Memory B cell (primary cell): Measurements from ENCODE around the gene KCNE4.

Source experiments
- ATAC-seq: fragments of 150-1000 bp; cut with Tn5 transposase; 2 replicates; pipeline ENCODE4 v1.10.0; 2021; ENCODE audit warnings: low read depth, mild to moderate bottlenecking, moderate library complexity
- DNase-seq, 2 donors: peaks; one replicate each; pipeline ENCODE4 v3.0.0; 2022; ENCODE audit warnings: low spot score in 2 of 2
- H3K27ac Mint-ChIP-seq: one replicate; pipeline ENCODE4 v1.8.0; 2022; ENCODE audit warnings: mild to moderate bottlenecking, moderate library complexity, mixed read lengths
- H3K27me3 Mint-ChIP-seq: one replicate; pipeline ENCODE4 v1.8.0; 2022; ENCODE audit warnings: mixed read lengths
- H3K36me3 Mint-ChIP-seq: one replicate; pipeline ENCODE4 v1.8.0; 2022; ENCODE audit warnings: mild to moderate bottlenecking, mixed read lengths
- H3K4me1 Mint-ChIP-seq: one replicate; pipeline ENCODE4 v1.8.0; 2022; ENCODE audit warnings: mixed read lengths
- H3K4me3 Mint-ChIP-seq: one replicate; pipeline ENCODE4 v1.8.0; 2022; ENCODE audit warnings: mild to moderate bottlenecking, moderate library complexity, mixed read lengths
- H3K9me3 Mint-ChIP-seq: one replicate; pipeline ENCODE4 v1.8.0; 2022; ENCODE audit warnings: mixed read lengths

The KCNE4 gene

GRCh38 chr2:223044916-223045700, 6.9 kb upstream of the KCNE4 start:
- H3K4me3 Mint-ChIP-seq: no peak overlapping the region
- ATAC-seq (no peak), DNase-seq (no peak)
- no peaks in the 10 kb centered on the region for H3K36me3 Mint-ChIP-seq
- H3K27ac Mint-ChIP-seq: no peak overlapping the region
- H3K9me3 Mint-ChIP-seq: peaks cover 1% of the 10 kb centered on the region
- H3K4me1 Mint-ChIP-seq: peaks cover 3% of the 10 kb centered on the region
- H3K27me3 Mint-ChIP-seq: peaks cover 11% of the 10 kb centered on the region

DNA sequence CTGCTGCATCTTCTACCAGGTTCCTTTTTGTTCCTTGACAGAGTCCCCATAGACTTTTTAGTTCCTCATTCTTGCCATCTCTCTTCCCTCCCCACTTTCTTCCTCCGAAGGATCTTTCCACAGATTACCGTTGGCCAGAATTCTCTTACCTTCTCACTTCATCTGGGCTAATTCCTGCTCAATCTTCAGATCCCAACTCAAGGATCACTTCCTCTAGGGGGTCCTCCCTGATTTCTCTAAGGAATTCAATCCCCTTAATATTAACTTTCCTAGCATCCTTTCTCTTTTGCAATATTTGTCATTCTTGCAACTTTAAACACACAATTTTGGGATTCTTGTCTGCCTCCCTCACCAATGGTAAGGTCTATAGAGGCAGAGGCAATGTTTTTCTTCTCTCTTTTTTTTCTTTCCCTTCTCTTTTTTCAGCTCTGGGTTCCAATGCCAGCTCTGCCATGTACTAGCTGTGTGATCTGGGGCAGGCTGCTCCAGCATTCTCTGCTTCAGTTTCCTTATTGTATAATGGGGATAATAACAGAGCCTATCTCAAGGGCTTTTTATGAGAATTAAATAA, 5.4 kb upstream of the KCNE4 start:
- ATAC-seq: no peak
- peaks cover 11% of the 10 kb centered on the region for H3K27me3 Mint-ChIP-seq
- H3K36me3 Mint-ChIP-seq: no peaks in the 10 kb centered on the region
- H3K4me3 Mint-ChIP-seq: no peak overlapping the region
- H3K9me3 Mint-ChIP-seq: peaks cover 1% of the 10 kb centered on the region
- peaks cover 3% of the 10 kb centered on the region for H3K4me1 Mint-ChIP-seq
- H3K27ac Mint-ChIP-seq: no peak overlapping the region
- DNase-seq: no peak

DNA sequence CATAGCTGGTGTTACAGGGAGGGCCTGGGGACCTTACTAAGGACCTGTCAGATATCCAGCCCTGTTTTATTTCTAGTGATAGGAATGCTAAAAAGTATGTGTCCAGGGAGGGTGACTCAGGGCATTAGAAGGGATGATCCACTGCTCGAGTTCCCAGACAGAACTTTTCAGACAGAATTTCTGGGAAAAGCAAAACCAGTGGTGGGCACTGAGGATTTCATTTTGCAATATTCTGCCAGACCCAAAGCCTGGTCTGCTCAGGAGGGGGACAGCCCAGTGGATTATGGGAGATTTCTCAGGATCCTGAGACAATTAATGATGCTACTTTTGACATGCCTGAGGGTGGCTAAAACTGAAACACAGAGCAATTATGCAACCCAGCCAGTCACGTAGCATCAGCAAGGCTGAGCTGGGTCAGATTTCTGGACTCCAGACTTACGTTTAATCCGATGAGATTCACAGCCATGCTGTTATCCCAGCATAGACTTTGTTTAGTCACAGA, 4.7 kb upstream of the KCNE4 start:
- H3K4me1 Mint-ChIP-seq: peaks cover 3% of the 10 kb centered on the region
- H3K36me3 Mint-ChIP-seq: no peaks in the 10 kb centered on the region

GRCh38 chr2:223048519-223048918, 3.5 kb upstream of the KCNE4 start:
- Mint-ChIP-seq H3K27me3 (peaks cover 9% of the 10 kb centered on the region), H3K27ac (no peak overlapping the region), H3K36me3 (no peaks in the 10 kb centered on the region), H3K4me1 (peaks cover 3% of the 10 kb centered on the region), H3K4me3 (no peak overlapping the region), H3K9me3 (peaks cover 1% of the 10 kb centered on the region)
- ATAC-seq (no peak), DNase-seq (no peak)

More for the DNA sequence above, 4.7 kb upstream of the KCNE4 start:
- peaks cover 9% of the 10 kb centered on the region for H3K27me3 Mint-ChIP-seq
- H3K4me3 Mint-ChIP-seq: no peak overlapping the region
- H3K9me3 Mint-ChIP-seq: peaks cover 1% of the 10 kb centered on the region
- DNase-seq (no peak), ATAC-seq (no peak)
- H3K27ac Mint-ChIP-seq: no peak overlapping the region

GRCh38 chr2:223049356-223049755, 2.6 kb upstream of the KCNE4 start:
- Mint-ChIP-seq H3K9me3 (peaks cover 1% of the 10 kb centered on the region), H3K27ac (no peak overlapping the region), H3K27me3 (peaks cover 9% of the 10 kb centered on the region), H3K36me3 (no peaks in the 10 kb centered on the region), H3K4me1 (peaks cover 3% of the 10 kb centered on the region), H3K4me3 (no peak overlapping the region)
- ATAC-seq: no peak
- DNase-seq: no peak

DNA sequence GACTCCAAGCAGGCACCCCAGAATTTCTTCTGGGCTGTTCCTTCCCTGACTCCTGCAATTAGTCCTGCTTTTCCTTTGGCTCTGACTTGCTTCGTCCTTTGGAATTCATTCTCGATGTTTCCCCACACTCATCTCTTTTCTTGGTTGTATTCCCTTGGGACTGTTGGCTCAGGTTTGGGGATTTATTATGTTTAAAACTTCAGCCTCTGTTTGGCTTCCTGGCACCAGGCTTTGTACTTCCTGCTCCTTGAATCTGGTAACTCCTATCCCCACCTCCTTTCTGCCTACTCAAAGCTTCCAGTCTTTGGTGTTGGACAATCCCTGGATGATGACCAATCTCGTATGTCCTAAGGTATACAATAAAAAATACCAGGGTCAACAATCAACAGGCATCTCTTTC, 1.8 kb upstream of the KCNE4 start:
- ATAC-seq (no peak), DNase-seq (no peak)
- H3K36me3 Mint-ChIP-seq: no peaks in the 10 kb centered on the region
- no peak overlapping the region for H3K27ac Mint-ChIP-seq
- no peak overlapping the region for H3K4me3 Mint-ChIP-seq
- peaks cover 1% of the 10 kb centered on the region for H3K9me3 Mint-ChIP-seq
- peaks cover 9% of the 10 kb centered on the region for H3K27me3 Mint-ChIP-seq
- H3K4me1 Mint-ChIP-seq: peaks cover 3% of the 10 kb centered on the region

GRCh38 chr2:223050900-223051504, 988 bp upstream of the KCNE4 start:
- Mint-ChIP-seq H3K4me3 (no peak overlapping the region), H3K27me3 (peaks cover 11% of the 10 kb centered on the region), H3K27ac (no peak overlapping the region), H3K36me3 (no peaks in the 10 kb centered on the region), H3K4me1 (peaks cover 3% of the 10 kb centered on the region), H3K9me3 (peaks cover 1% of the 10 kb centered on the region)
- no peak for ATAC-seq
- DNase-seq: no peak

DNA sequence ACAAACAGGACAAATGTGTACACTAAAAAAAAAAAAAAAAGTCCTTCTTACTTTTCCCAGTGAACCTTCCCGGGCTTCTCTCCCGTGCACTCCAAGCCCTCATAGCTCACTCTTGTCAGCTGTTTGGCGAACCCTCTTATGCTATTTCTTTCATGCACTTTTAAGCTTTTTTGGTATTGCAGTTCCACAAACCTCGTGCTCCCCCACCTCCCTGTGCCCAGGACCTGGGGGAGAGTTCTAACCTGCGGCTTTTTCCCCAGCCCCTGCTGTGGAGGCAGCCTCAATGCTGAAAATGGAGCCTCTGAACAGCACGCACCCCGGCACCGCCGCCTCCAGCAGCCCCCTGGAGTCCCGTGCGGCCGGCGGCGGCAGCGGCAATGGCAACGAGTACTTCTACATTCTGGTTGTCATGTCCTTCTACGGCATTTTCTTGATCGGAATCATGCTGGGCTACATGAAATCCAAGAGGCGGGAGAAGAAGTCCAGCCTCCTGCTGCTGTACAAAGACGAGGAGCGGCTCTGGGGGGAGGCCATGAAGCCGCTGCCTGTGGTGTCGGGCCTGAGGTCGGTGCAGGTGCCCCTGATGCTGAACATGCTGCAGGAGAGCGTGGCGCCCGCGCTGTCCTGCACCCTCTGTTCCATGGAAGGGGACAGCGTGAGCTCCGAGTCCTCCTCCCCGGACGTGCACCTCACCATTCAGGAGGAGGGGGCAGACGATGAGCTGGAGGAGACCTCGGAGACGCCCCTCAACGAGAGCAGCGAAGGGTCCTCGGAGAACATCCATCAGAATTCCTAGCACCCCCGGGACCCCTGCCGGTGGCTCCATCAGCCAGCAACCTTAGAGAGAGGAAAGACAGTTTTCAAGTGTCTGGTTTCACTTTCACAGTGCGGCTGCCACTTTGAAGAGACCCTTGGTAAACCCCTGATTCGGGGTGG, 826 bp downstream of the KCNE4 start:
- H3K9me3 Mint-ChIP-seq: peaks cover under 1% of the 10 kb centered on the region
- H3K27ac Mint-ChIP-seq: no peak overlapping the region
- peaks cover 2% of the 10 kb centered on the region for H3K27me3 Mint-ChIP-seq
- DNase-seq (no peak), ATAC-seq (no peak)
- H3K36me3 Mint-ChIP-seq: no peaks in the 10 kb centered on the region
- H3K4me1 Mint-ChIP-seq: peaks cover under 1% of the 10 kb centered on the region
- no peak overlapping the region for H3K4me3 Mint-ChIP-seq

DNA sequence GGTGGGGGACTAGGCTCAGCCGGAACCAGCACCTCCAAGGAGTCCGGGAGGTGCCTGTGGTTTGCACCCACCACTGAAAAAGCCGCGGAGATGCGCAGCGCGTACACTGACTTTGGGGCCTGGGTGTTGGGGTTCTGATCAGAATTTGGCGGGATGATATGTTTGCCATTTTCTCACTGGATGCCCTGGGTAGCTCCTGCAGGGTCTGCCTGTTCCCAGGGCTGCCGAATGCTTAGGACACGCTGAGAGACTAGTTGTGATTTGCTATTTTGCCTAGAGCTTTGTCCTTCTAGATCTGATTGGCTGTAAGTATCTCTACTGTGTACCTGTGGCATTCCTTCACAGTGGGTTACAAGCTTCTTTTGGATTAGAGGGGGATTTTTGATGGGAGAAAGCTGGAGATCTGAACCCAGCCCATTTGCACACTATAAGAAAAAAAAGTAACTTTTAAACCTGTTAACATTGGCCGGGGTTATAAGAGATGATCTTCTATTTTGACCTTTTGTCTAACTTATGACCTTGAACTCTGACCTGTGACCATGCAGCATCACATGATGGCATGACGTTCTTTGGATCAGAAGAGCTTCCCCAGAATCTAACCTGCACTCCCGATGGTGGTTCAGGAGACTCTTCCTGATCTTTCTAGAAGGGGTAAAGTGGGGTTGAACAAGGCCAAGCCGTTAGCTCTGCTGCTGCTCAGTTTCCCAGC, 1.6 kb downstream of the KCNE4 start:
- H3K27ac Mint-ChIP-seq: no peak overlapping the region
- no peaks in the 10 kb centered on the region for H3K36me3 Mint-ChIP-seq
- peaks cover 1% of the 10 kb centered on the region for H3K27me3 Mint-ChIP-seq
- H3K9me3 Mint-ChIP-seq: no peaks in the 10 kb centered on the region
- H3K4me1 Mint-ChIP-seq: no peaks in the 10 kb centered on the region
- ATAC-seq (no peak), DNase-seq (no peak)
- H3K4me3 Mint-ChIP-seq: no peak overlapping the region

DNA sequence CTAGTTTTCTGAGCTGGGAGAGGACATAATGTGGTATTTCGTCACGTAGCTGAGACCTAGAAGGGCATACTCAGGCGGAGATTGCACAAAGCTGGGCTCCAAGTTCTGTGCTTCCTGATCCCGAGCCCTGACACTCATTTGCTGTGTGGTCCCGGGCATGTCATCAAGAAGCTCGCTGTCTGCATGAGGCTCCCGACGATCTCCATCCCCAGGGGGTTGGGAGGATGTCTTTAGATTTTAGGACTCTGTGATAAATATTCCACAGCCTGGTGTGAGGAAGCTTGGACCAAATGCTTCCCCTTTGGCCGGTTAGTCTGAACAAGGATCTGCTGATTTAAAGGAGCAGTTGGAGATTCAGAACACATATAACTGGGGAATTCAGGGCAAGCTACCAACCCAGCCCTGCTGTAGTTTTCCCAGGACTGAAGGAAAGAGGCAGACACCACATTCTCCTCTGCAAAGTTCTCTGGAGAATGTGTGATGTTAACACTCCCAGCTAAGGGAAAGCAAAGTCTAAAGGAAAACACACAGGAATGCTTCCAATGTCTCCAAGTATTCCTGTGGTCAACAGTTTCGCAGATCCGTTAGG, 2.3 kb downstream of the KCNE4 start:
- no peak overlapping the region for H3K27ac Mint-ChIP-seq
- H3K27me3 Mint-ChIP-seq: peaks cover 1% of the 10 kb centered on the region
- no peak overlapping the region for H3K4me3 Mint-ChIP-seq
- H3K9me3 Mint-ChIP-seq: no peaks in the 10 kb centered on the region
- ATAC-seq: no peak
- no peak for DNase-seq
- H3K36me3 Mint-ChIP-seq: no peaks in the 10 kb centered on the region
- H3K4me1 Mint-ChIP-seq: no peaks in the 10 kb centered on the region

DNA sequence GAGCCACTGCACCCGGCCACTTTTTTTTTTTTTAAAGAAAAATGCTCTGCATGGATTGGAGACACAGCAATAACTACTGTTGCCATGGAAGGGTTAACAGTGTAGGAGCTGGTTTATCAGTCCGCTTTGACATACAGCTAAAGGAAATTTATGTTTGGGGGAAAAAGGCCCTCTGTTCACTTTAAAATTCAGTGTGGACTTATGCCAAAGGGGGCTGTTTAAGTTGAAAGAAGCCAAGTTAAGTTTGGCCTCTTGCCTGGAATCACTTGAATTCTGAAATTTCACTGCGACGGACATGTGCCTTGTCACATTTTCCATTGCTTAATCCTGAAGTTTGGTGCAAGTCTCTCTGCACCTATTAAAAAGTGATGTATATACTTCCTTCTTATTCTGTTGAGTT, 3.1 kb downstream of the KCNE4 start:
- Mint-ChIP-seq H3K36me3 (no peaks in the 10 kb centered on the region), H3K9me3 (no peaks in the 10 kb centered on the region), H3K27ac (no peak overlapping the region), H3K4me1 (no peaks in the 10 kb centered on the region), H3K4me3 (no peak overlapping the region), H3K27me3 (peaks cover 1% of the 10 kb centered on the region)
- DNase-seq (no peak), ATAC-seq (no peak)

DNA sequence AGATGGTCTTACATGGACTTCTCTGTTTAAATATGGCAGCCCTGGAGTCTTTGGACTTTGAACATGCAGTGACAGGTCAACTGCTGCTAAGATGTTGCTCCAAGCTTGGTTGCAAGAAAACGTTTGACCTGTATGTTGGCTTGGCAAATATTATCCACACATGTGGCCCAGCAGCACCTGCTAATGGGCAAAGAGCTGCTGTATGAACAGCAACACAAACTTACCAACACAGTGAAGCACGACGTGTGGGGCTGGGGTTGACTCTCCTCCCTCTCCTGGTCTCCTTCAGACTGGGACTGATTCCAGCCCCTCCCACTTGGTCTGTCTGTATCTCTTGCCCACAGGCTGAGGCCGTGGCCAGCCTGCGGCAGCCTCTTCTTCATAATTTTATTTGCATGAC, 3.8 kb downstream of the KCNE4 start:
- ATAC-seq: no peak
- no peak overlapping the region for H3K4me3 Mint-ChIP-seq
- no peak overlapping the region for H3K27ac Mint-ChIP-seq
- no peaks in the 10 kb centered on the region for H3K4me1 Mint-ChIP-seq
- no peaks in the 10 kb centered on the region for H3K9me3 Mint-ChIP-seq
- no peak for DNase-seq
- H3K27me3 Mint-ChIP-seq: peaks cover 1% of the 10 kb centered on the region
- H3K36me3 Mint-ChIP-seq: no peaks in the 10 kb centered on the region
